Measurements from ENCODE around the gene OS9.

- TF ChIP-seq, protein P1, sequence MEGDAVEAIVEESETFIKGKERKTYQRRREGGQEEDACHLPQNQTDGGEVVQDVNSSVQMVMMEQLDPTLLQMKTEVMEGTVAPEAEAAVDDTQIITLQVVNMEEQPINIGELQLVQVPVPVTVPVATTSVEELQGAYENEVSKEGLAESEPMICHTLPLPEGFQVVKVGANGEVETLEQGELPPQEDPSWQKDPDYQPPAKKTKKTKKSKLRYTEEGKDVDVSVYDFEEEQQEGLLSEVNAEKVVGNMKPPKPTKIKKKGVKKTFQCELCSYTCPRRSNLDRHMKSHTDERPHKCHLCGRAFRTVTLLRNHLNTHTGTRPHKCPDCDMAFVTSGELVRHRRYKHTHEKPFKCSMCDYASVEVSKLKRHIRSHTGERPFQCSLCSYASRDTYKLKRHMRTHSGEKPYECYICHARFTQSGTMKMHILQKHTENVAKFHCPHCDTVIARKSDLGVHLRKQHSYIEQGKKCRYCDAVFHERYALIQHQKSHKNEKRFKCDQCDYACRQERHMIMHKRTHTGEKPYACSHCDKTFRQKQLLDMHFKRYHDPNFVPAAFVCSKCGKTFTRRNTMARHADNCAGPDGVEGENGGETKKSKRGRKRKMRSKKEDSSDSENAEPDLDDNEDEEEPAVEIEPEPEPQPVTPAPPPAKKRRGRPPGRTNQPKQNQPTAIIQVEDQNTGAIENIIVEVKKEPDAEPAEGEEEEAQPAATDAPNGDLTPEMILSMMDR (IDR thresholded peaks at IDR 0.05) = no peak
- no peak for TF ChIP-seq POLR2A (IDR thresholded peaks at IDR 0.05)
Observed at GRCh38 chr12:57712701-57713100, 18.8 kb downstream of the OS9 start.
